ENCODE results near the gene OR7G2.

OR7G2 gene

GRCh38 chr19:9107375-9107774 lies at the start of gene OR7G2:
OR7G2 (minus strand) TSS chr19:9107475; CDS start chr19:9103243, 4,232 bp downstream.
- no peak for DNase-seq (ENCODE audit: low read depth in 1 of 2, low spot score in 1 of 2)

DNA sequence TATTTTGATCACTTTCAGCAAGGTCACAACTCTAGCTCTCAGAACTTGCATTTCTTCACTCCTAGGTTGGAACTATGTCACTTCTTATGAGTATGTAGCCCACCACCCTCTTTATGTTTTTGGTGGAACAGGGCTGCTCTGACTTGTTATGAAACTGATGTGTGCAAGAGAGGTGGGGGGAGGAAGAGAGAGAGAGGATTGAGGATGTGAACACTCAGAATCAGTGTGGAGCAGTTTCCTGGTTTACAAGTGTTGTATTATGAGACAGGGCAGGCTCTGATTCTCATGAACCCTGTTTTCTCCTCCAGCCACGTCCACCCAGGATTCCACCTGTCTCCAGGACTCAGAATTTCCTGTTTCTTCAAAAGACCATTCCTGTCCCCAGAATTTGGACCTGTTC lies 49.0 kb upstream of the OR7G2 start:
- no peak for DNase-seq (ENCODE audit: low read depth in 1 of 2, low spot score in 1 of 2)

DNA sequence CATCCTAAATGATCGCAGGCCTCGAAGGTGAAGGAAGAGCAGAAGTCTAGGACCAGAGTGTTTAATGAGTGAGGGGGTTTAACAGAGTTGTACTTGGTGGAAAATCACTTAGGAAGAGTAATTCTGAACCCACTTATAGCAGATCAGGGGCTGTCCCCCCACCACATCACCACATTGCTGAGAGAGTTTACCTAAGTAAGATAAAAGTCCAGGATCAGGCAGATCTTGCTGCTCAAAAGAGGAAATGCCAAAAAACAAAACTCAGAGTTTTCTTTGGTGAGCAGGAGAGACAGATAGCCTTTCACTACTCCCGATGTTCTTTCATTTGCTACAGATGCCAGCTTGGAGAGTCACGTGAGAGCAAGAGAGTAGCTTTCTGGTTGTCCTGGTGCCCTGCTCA lies 48.3 kb upstream of the OR7G2 start:
- DNase-seq (ENCODE audit: low read depth in 1 of 2, low spot score in 1 of 2) = no peak

- no peak for DNase-seq (ENCODE audit: low read depth in 1 of 2, low spot score in 1 of 2)
These were observed 44.1 kb upstream of the OR7G2 start for GRCh38 chr19:9151367-9151766.

DNA sequence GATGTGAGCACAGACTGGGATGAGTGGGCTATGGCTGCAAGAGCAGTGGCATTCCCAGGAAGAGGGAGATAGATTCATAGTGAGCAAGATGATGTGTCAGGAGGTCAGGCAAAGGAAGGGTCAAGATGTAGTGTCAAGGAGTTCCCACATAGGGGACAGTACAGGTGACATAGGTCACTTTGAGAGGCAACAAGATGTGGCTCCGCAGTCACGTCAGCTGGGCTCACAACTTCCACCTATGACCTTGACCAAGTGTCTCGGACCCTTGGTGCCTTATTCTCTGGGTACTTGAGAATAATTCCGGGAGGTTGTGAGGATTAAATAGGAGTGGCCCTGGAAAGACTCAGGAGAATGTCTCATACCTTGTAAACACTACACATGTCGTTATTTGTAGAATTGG lies 43.4 kb upstream of the OR7G2 start:
- no peak for DNase-seq (ENCODE audit: low read depth in 1 of 2, low spot score in 1 of 2)

DNA sequence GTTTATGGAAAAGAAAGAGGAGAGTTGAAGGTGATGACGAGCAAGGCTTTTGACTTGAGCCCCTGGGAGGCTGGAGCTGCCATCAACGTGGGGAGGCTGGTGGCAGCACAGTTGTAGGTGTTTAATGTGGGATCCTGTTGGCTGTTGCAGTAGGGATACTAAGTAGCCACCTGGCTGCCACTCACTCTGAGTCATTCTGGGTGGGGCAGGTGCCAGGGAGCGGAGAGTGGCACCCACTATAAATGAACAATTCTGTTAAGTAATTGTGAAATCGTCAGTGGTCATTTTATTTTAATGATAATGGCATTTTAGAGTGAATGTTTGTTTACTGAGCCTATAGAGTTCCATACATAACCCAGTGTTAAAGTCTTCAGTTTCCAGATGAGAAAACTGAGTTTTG lies 42.7 kb upstream of the OR7G2 start:
- no peak for DNase-seq (ENCODE audit: low read depth in 1 of 2, low spot score in 1 of 2)

DNA sequence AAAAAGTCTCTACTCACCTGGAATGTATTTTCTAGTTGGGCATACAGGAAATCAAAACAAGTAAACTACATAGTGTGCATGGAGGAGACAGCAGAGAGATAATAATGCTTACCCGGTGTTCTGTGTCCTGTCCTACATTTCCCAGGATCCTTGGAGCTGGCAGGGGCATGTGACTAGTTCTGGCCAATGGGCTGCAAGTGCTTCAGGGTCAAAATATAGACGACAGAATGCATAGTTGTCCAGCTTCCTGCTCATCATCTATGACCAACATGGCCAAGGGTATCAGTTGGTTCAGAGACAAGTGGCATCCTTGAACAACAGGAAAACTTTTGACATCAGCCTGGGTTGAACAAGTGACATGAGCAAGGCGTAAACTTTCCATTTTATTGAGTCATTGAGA lies 41.4 kb upstream of the OR7G2 start:
- no peak for DNase-seq (ENCODE audit: low read depth in 1 of 2, low spot score in 1 of 2)

- DNase-seq (ENCODE audit: low read depth in 1 of 2, low spot score in 1 of 2) = no peak
These were observed 39.6 kb upstream of the OR7G2 start for GRCh38 chr19:9146882-9147281.

GRCh38 chr19:9144920-9145319 lies 37.6 kb upstream of the OR7G2 start:
- no peak for DNase-seq (ENCODE audit: low read depth in 1 of 2, low spot score in 1 of 2)

DNA sequence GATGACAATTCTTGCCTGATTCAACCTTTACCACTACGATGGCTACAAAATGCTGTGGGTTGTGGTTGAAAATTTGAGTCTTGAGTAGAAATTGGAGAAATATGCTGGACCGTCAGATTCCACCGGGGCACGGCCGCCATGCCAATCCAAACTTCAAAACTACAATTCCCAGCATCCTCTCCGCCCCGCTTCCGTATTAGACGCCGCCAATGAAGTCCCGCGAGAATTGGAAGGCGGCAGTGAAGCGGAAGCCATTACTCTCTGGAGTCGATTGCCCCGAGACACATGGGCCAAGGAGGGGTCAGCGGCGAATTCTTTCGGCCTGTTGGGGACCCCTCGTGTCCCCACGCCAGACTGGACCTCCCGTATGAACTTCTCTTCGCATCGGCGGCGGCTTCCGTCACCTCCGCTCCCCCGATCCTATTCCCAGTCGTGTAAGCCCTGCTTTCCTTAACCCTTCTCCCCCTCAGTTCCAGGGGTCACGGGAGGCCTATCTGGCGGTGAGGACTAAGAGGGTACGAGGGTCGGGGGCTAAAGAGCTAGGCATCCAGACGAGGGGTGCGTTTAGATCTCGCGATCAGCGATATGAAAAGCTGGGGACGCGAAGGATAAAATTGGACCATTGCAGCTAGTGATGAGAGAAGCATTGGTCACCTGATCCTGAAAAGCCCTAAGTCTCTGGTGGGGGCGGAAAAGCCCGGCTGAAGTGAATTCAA lies 33.0 kb upstream of the OR7G2 start, which contains the start of gene ZNF317:
Gene ZNF317, plus strand, starts transcription at position 239 of the 716 bp plus-strand sequence. CDS start 15,620 bp downstream, outside the sequence.
- peak; percentile 74 to 90 for DNase-seq (ENCODE audit: low read depth in 1 of 2, low spot score in 1 of 2)

DNA sequence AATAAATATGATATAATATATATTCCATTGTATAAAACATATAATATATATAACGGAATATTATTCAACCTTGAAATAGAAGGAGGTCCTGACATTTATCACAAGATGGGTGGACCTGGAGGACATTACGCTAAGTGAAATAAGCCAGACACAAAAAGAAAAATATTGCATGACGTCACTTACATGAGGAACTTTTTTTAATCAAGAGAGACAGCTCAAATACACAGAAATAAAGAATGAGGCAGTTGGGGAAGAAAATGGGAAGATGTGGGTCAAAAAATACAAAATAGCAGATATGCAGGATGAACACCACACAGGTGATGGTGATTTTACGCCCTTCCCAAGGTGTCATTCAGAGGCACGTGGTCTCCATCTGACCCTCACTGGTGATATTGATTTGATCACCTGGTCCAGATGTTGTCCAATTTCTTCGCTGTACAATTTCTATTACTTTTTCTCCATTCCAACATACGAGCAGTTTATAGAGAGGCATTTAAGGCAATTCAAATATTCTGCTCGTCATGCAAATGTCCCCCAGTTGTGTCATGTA lies 32.4 kb upstream of the OR7G2 start:
- DNase-seq (ENCODE audit: low read depth in 1 of 2, low spot score in 1 of 2) = no peak

DNA sequence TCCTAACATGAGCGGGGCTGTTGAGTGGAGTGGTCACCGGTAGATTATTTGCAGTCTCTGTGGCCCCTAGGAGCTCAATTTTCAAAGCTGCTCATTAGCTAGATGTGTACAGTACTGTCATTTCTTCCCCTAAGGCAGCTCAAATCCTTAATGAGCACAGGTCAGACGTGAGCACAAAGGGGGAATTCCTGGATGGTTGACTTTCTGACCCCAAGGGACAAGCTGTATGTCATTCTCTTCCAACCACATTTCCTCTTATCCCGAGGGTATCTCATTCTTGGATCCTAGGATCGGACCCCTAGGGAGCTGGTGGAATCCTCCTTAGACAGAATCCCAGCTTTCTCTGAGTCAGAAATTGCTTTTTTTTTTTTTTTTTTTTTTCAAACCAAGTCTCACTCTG lies 25.1 kb upstream of the OR7G2 start:
- DNase-seq (ENCODE audit: low read depth in 1 of 2, low spot score in 1 of 2) = no peak

DNA sequence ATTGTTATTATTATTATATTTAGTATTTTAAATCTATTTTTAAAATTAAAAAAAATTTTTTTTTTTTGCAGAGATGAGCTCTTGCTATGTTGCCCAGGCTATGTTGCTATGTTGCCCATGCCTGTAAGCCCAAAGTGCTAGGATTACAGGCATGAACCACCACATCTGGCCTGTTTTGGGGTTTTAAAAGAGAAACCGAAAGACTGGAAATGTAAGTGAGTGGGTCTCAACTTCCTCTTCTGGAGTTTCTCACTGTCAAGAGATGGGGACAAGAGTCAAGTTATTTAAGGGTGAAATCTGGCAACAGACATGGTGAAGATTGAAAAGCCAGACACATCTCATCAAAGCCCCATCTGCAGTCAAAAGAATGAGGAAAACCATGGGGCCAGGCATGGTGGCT lies 23.7 kb upstream of the OR7G2 start:
- DNase-seq (ENCODE audit: low read depth in 1 of 2, low spot score in 1 of 2) = no peak

- no peak for DNase-seq (ENCODE audit: low read depth in 1 of 2, low spot score in 1 of 2)
These were observed 20.9 kb upstream of the OR7G2 start for GRCh38 chr19:9128171-9128570.

- no peak for DNase-seq (ENCODE audit: low read depth in 1 of 2, low spot score in 1 of 2)
These were observed 19.7 kb upstream of the OR7G2 start, which contains the start of gene OR7G3 for GRCh38 chr19:9126900-9127405. OR7G3 (minus strand) TSS chr19:9126950; CDS start chr19:9126950, 0 bp downstream.

DNA sequence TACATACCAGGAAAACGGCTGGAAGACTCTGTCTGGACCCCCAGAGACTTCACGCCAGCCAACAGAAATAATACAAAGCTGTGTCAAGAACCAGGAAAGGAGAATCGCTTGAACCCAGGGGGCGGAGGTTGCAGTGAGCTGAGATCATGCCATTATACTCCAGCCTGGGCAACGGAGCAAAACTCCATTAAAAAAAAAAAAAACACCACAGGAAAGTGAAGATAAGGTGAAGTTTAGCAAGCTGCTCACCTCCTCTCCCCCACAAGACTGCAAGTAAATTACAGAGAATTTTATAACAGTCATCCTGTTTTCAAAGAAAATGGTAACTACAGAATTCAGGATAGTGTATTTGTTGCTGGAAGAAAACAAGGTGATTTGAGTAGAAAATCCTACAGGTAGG lies 9.3 kb upstream of the OR7G2 start:
- no peak for DNase-seq (ENCODE audit: low read depth in 1 of 2, low spot score in 1 of 2)

DNA sequence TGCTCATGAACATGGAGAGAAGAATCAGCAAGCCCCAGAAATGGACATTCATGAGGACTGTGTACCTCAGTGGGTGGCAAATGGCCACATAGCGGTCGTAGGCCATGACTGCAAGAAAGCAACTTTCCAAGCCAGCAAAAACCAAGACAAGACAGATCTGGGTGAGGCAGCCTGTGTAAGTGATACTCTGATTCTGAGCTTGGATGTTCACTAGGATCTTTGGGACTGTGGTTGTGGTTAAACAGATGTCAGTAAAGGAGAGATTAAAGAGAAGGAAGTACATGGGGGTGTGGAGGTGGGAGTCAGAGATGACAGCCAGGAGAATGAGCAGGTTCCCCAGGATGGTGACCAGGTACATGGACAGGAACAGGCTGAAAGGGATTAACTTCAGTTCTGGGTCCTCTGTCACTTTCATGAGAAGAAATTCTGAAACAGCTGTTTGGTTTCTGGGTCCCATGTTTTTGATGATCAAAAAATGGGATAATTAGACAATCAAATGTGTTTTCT lies 8.1 kb upstream of the OR7G2 start, which contains the start of gene OR7G1:
Gene OR7G1, minus strand, starts transcription at position 457 of the 507 bp plus-strand sequence. Its CDS starts 0 bp downstream, at position 457.
- DNase-seq (ENCODE audit: low read depth in 1 of 2, low spot score in 1 of 2) = no peak

DNA sequence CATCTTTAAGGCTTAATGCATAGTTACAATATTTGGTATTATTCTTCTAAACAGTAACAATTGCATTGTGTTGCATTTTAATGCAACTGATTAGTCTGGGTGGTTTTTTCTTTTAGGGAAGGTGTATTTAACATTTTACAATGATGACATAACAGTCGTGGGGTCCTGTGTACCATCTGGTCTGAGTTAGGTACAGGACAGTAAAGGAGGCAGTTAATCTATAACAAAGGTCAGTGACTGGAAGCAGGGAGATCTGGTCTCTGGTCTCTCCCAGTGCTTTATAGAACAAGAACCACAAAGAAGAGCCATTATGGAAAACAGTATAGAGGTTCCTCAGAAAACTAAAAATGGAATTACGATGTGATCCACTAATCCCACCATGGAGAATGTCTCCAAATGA lies 2.7 kb upstream of the OR7G2 start:
- DNase-seq (ENCODE audit: low read depth in 1 of 2, low spot score in 1 of 2) = no peak

DNA sequence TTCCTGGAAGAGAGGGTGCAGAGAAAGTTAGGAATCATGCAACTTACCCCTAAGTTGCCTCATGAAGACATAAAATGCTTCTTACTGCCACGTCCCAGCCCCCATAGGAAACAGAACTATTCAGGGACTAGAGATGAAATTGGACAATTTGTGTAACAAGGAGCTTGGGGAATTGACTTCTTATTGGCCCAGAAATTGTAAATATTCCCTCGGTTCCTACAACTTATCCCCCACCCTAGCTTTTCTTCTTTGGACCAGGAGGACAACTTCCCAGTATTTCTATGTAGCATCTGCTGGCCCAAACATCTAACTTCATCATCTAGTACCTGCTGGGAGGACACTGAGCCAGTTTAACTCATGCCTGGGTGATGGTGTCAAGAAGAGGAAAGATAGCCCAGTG lies 20.5 kb downstream of the OR7G2 start, which contains the start of gene OR1M1:
Gene OR1M1, plus strand, starts transcription at position 301 of the 400 bp plus-strand sequence. CDS start 6,184 bp downstream, outside the sequence.
- no peak for DNase-seq (ENCODE audit: low read depth in 1 of 2, low spot score in 1 of 2)

- DNase-seq (ENCODE audit: low read depth in 1 of 2, low spot score in 1 of 2) = no peak
These were observed 28.6 kb downstream of the OR7G2 start for GRCh38 chr19:9078651-9079050.

GRCh38 chr19:9076901-9077300 lies 30.4 kb downstream of the OR7G2 start:
- no peak for DNase-seq (ENCODE audit: low read depth in 1 of 2, low spot score in 1 of 2)

Data from activated CD4-positive, alpha-beta T cell treated with anti-CD3 and anti-CD28 coated beads, Interleukin-2, amount 50 U/mL, for 24 hours (primary cell).